ENCODE data around the gene CHEK2.
"Not testable (repeated sequence)": the region's sequence is repeated elsewhere in the genome, so short reads cannot be mapped to it uniquely, and the experiment has no call there.

CHEK2 gene

GRCh38 chr22:28682966-28683365 is 58.7 kb downstream of the CHEK2 start:
- not testable (repeated sequence) for DNase-seq

- DNase-seq, result not testable (repeated sequence)
These were observed 60.7 kb downstream of the CHEK2 start for GRCh38 chr22:28680813-28681490.

GRCh38 chr22:28679611-28680287 is 61.9 kb downstream of the CHEK2 start, which contains the start of gene TTC28:
TSS of gene TTC28 (minus strand) at chr22:28679840. CDS start at chr22:28679723, 117 bp downstream.
- peak; percentile 57 to 59 for DNase-seq

GRCh38 chr22:28678778-28679610 is 62.6 kb downstream of the CHEK2 start:
- not testable (repeated sequence) for DNase-seq

- not testable (repeated sequence) for DNase-seq
These were observed 63.5 kb downstream of the CHEK2 start for GRCh38 chr22:28678170-28678569.

GRCh38 chr22:28674121-28674563 is 67.5 kb downstream of the CHEK2 start:
- no peak for DNase-seq

GRCh38 chr22:28670756-28671155 is 70.9 kb downstream of the CHEK2 start:
- no peak for DNase-seq

GRCh38 chr22:28670161-28670560 is 71.5 kb downstream of the CHEK2 start:
- no peak for DNase-seq

- DNase-seq, result no peak
These were observed 72.2 kb downstream of the CHEK2 start for GRCh38 chr22:28669387-28669786.

GRCh38 chr22:28663569-28663942 is 78.1 kb downstream of the CHEK2 start:
- not testable (repeated sequence) for DNase-seq

- DNase-seq, result no peak
These were observed 83.2 kb downstream of the CHEK2 start for GRCh38 chr22:28658448-28658847.

GRCh38 chr22:28656181-28656580 is 85.4 kb downstream of the CHEK2 start:
- DNase-seq, result no peak

- DNase-seq, result no peak
These were observed 91.2 kb downstream of the CHEK2 start for GRCh38 chr22:28650463-28650862.

- DNase-seq, result no peak
These were observed 92.8 kb downstream of the CHEK2 start for GRCh38 chr22:28648792-28649191.

- no peak for DNase-seq
These were observed 94.4 kb downstream of the CHEK2 start for GRCh38 chr22:28647216-28647615.

- no peak for DNase-seq
These were observed 102.3 kb downstream of the CHEK2 start for GRCh38 chr22:28639321-28639720.

Measured in SHP77 (cell line).